Neural cell (in vitro differentiated cells): Measurements from ENCODE around the gene CTXND2. TPM values are rescaled to one million over a fixed set of nuclear protein-coding genes. Genes with fewer than 3 reads are reported as not detected.
"Not testable (repeated sequence)": the region's sequence is repeated elsewhere in the genome, so short reads cannot be mapped to it uniquely, and the experiment has no call there.

Source experiments
- H2AFZ ChIP-seq: fragments of 200-600, 300-800 bp; sonication (generic), shearing (Covaris generic); 2 replicates; pipeline ENCODE4 v1.6.0; 2014; ENCODE audit warnings: low read depth, mild to moderate bottlenecking, antibody characterized with exemption, low read length, moderate library complexity
- H3F3A ChIP-seq: fragments of 200-600 bp; shearing (Covaris generic); 2 replicates; pipeline ENCODE4 v1.6.1; 2016; ENCODE audit warnings: mild to moderate bottlenecking, moderate library complexity, mixed read lengths, antibody characterized with exemption, low read length; ENCODE audit not compliant: insufficient read depth, poor library complexity, severe bottlenecking
- H3K27ac ChIP-seq: fragments of 200-600, 300-800 bp; sonication (generic), shearing (Covaris generic); 2 replicates; pipeline ENCODE4 v1.5.1; 2014; ENCODE audit warnings: mild to moderate bottlenecking, low read length, moderate library complexity
- H3K27me3 ChIP-seq: fragments of 300-800, 200-600 bp; sonication (generic), shearing (Covaris generic); 2 replicates; pipeline ENCODE4 v1.6.0; 2014; ENCODE audit warnings: mild to moderate bottlenecking, low read depth, low read length, moderate library complexity; ENCODE audit not compliant: insufficient read depth
- H3K36me3 ChIP-seq: fragments of 300-800, 200-600 bp; sonication (generic), shearing (Covaris generic); 2 replicates; pipeline ENCODE4 v1.5.1; 2014; ENCODE audit warnings: mild to moderate bottlenecking, antibody characterized with exemption, low read length, moderate library complexity; ENCODE audit not compliant: insufficient read depth
- H3K4me2 ChIP-seq: fragments of 300-800, 200-600 bp; sonication (generic), shearing (Covaris generic); 2 replicates; pipeline ENCODE4 v1.6.0; 2014; ENCODE audit warnings: mild to moderate bottlenecking, low read length
- H3K4me3 ChIP-seq: fragments of 300-800, 200-600 bp; sonication (generic), shearing (Covaris generic); 2 replicates; pipeline ENCODE4 v1.5.1; 2014; ENCODE audit warnings: mild to moderate bottlenecking, low read length, moderate library complexity
- H3K79me2 ChIP-seq: fragments of 200-600 bp; shearing (Covaris generic); replicated peaks from 2 replicates; pipeline ENCODE4 v1.6.0; 2014; ENCODE audit warnings: mild to moderate bottlenecking, low read length, moderate library complexity; ENCODE audit not compliant: insufficient read depth
- H3K9ac ChIP-seq: fragments of 300-800, 200-600 bp; sonication (generic), shearing (Covaris generic); 2 replicates; pipeline ENCODE4 v1.6.1; 2016; ENCODE audit warnings: mild to moderate bottlenecking, low read length, mixed read lengths
- H3K9me2 ChIP-seq: fragments of 200-600 bp; shearing (Covaris generic); 2 replicates; pipeline ENCODE4 v1.6.1; 2016; ENCODE audit warnings: mild to moderate bottlenecking, low read length, mixed read lengths; ENCODE audit not compliant: insufficient read depth
- H3K9me3 ChIP-seq: fragments of 200-600, 300-800 bp; sonication (generic), shearing (Covaris generic); 2 replicates; pipeline ENCODE4 v1.6.1; 2016; ENCODE audit warnings: mild to moderate bottlenecking, mixed run types, low read length, moderate library complexity, mixed read lengths
- H4K20me1 ChIP-seq: fragments of 200-600 bp; shearing (Covaris generic); 2 replicates; pipeline ENCODE4 v1.6.1; 2016; ENCODE audit warnings: mild to moderate bottlenecking, mixed run types; ENCODE audit not compliant: insufficient read depth
- EP300 ChIP-seq: fragments of 450-650 bp; conservative IDR thresholded peaks from 2 replicates; pipeline ENCODE4 v1.6.1; 2014; ENCODE audit warnings: antibody characterized with exemption, mild to moderate bottlenecking, moderate library complexity; ENCODE audit not compliant: poor library complexity, severe bottlenecking
- MXI1 ChIP-seq: fragments of 450-650 bp; conservative IDR thresholded peaks from 2 replicates; pipeline ENCODE4 v1.6.1; 2014; ENCODE audit warnings: antibody characterized with exemption, mild to moderate bottlenecking; ENCODE audit not compliant: poor library complexity, severe bottlenecking
- POLR2AphosphoS5 ChIP-seq: IDR thresholded peaks from 2 replicates; pipeline ENCODE4 v1.6.1; 2012
- RAD21 ChIP-seq: fragments of 450-650 bp; conservative IDR thresholded peaks from 2 replicates; pipeline ENCODE4 v1.6.1; 2014; ENCODE audit warnings: antibody characterized with exemption, mild to moderate bottlenecking, moderate library complexity
- REST ChIP-seq: IDR thresholded peaks from 2 replicates; pipeline ENCODE4 v1.6.1; 2012; ENCODE audit warnings: borderline replicate concordance
- TAF1 ChIP-seq: IDR thresholded peaks from 2 replicates; pipeline ENCODE4 v1.6.1; 2012; ENCODE audit warnings: low read depth
- polyA plus RNA-seq: library from polyadenylated mRNA; depleted of rRNA; stranded (reverse); fragments of >200 nt; gene quantifications from 2 replicates; pipeline ENCODE4 v1.2.3, GENCODE V29; 2014

Gene CTXND2
- polyA plus RNA-seq, 1 donor from 2014 or later: not detected

- no peaks in the 10 kb centered on the region for H4K20me1 ChIP-seq
- no peaks in the 10 kb centered on the region for H3K36me3 ChIP-seq
- H3F3A ChIP-seq: no peaks in the 10 kb centered on the region
- peak overlapping the region; percentile 88 for H3K27ac ChIP-seq
- H3K9me2 ChIP-seq: no peaks in the 10 kb centered on the region
- H3K27me3 ChIP-seq: no peaks in the 10 kb centered on the region
- H3K9ac ChIP-seq: peak overlapping the region; percentile 86
- H3K9me3 ChIP-seq: no peaks in the 10 kb centered on the region
- H3K4me3 ChIP-seq: peak overlapping the region; percentile 88
- H3K79me2 ChIP-seq: peaks cover 38% of the 10 kb centered on the region
- no peak for TF ChIP-seq RAD21
- TF ChIP-seq TAF1: peak; percentile 35
- H3K4me2 ChIP-seq: peak overlapping the region; percentile 77
- H2AFZ ChIP-seq: peak overlapping the region; percentile 84
Observed at GRCh38 chr1:150876119-150876454, 10.8 kb upstream of the CTXND2 start.

GRCh38 chr1:150878931-150879330 lies 8.0 kb upstream of the CTXND2 start:
- not testable (repeated sequence) for H3K9me2 ChIP-seq, H3K4me3 ChIP-seq, H3K27ac ChIP-seq, H3K27me3 ChIP-seq, H3K9ac ChIP-seq, H4K20me1 ChIP-seq, H3F3A ChIP-seq, H2AFZ ChIP-seq, H3K9me3 ChIP-seq, H3K4me2 ChIP-seq, H3K36me3 ChIP-seq
- peaks cover 22% of the 10 kb centered on the region for H3K79me2 ChIP-seq

GRCh38 chr1:150881331-150882070 lies 5.4 kb upstream of the CTXND2 start:
- Histone ChIP-seq H3K4me2 (no peak overlapping the region), H3F3A (no peaks in the 10 kb centered on the region), H2AFZ (no peak overlapping the region), H3K4me3 (no peak overlapping the region), H3K79me2 (no peaks in the 10 kb centered on the region), H3K9me2 (no peaks in the 10 kb centered on the region), H3K36me3 (no peaks in the 10 kb centered on the region), H3K9ac (no peak overlapping the region), H4K20me1 (no peaks in the 10 kb centered on the region), H3K27ac (no peak overlapping the region), H3K27me3 (no peaks in the 10 kb centered on the region), H3K9me3 (no peaks in the 10 kb centered on the region)
- TF ChIP-seq MXI1 (no peak), EP300 (no peak)

GRCh38 chr1:150883121-150883520 lies 3.8 kb upstream of the CTXND2 start:
- H3K27ac ChIP-seq, H2AFZ ChIP-seq, H3F3A ChIP-seq, H3K9ac ChIP-seq, H3K79me2 ChIP-seq, H3K4me2 ChIP-seq, H3K4me3 ChIP-seq, H4K20me1 ChIP-seq, H3K9me3 ChIP-seq, H3K27me3 ChIP-seq, H3K36me3 ChIP-seq, H3K9me2 ChIP-seq: not testable (repeated sequence)

GRCh38 chr1:150888727-150889126 lies 1.8 kb downstream of the CTXND2 start:
- H2AFZ ChIP-seq: no peak overlapping the region
- H3K27me3 ChIP-seq: no peaks in the 10 kb centered on the region
- no peaks in the 10 kb centered on the region for H3K79me2 ChIP-seq
- H3K9me2 ChIP-seq: no peaks in the 10 kb centered on the region
- H3K9me3 ChIP-seq: no peaks in the 10 kb centered on the region
- H4K20me1 ChIP-seq: no peaks in the 10 kb centered on the region
- H3K27ac ChIP-seq: no peak overlapping the region
- no peak overlapping the region for H3K9ac ChIP-seq
- H3F3A ChIP-seq: no peaks in the 10 kb centered on the region
- no peaks in the 10 kb centered on the region for H3K36me3 ChIP-seq
- no peak overlapping the region for H3K4me3 ChIP-seq
- no peak overlapping the region for H3K4me2 ChIP-seq
- TF ChIP-seq TAF1: no peak
- TF ChIP-seq MXI1: no peak
- TF ChIP-seq RAD21: no peak
- TF ChIP-seq REST: no peak
- TF ChIP-seq POLR2AphosphoS5: no peak
